ENCODE results near the gene SORBS1. TPM values are rescaled to one million over a fixed set of nuclear protein-coding genes. Genes with fewer than 3 reads are reported as not detected.

SORBS1 gene
- total RNA-seq, 1 donor from 2014 or later, result 30.7 TPM

DNA sequence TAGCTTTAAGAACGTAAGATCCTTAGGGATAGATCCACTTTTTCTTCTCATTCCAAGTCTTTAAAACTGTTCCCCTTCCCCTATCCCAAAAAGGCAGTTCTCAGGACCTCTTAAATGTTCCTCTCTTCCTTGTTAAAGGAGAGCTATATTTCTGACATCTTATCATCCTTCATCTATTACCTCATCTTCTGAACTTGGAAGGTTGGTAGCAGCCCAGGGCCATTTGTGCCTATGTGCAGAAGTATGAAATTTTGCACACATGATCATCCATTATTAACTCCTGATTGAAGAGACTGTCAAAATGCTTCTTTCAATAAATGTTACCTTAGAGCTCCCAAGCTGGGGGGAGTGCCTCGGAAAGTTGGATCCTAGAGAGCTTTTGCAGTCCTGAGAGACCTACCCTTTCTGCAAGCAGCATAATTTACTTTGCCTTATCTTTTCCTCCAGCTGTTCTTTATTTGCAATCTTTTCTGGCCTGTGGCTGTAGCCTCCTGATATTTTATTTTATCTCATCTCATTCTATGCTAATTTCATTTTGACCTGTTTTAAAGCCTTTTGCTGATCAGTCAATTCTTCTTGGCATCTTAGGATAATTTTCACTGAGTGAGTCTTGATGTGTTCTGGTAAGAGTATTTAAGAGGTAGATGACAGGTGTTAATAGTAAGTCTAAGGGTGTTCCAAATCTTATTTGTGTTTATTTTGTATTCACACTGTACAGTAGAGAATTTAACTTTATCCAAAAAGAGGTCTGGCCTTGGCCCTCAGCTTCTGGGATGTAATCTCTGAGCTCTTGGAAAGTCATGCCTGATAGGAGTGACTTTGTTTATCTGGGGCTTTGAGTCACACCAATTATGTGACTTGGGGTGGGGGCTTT lies 135.3 kb downstream of the SORBS1 start:
- Mint-ChIP-seq H3K4me1 (ENCODE audit: low read depth) (peaks cover 12% of the 10 kb centered on the region), H3K4me3 (ENCODE audit: low read depth) (no peak overlapping the region), H3K36me3 (ENCODE audit: insufficient read depth) (peaks cover 5% of the 10 kb centered on the region), H3K9me3 (ENCODE audit: low read depth) (no peaks in the 10 kb centered on the region), H3K27me3 (no peaks in the 10 kb centered on the region), H3K27ac (peak overlapping the region; percentile 46)
- TF ChIP-seq, protein P1, sequence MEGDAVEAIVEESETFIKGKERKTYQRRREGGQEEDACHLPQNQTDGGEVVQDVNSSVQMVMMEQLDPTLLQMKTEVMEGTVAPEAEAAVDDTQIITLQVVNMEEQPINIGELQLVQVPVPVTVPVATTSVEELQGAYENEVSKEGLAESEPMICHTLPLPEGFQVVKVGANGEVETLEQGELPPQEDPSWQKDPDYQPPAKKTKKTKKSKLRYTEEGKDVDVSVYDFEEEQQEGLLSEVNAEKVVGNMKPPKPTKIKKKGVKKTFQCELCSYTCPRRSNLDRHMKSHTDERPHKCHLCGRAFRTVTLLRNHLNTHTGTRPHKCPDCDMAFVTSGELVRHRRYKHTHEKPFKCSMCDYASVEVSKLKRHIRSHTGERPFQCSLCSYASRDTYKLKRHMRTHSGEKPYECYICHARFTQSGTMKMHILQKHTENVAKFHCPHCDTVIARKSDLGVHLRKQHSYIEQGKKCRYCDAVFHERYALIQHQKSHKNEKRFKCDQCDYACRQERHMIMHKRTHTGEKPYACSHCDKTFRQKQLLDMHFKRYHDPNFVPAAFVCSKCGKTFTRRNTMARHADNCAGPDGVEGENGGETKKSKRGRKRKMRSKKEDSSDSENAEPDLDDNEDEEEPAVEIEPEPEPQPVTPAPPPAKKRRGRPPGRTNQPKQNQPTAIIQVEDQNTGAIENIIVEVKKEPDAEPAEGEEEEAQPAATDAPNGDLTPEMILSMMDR (IDR thresholded peaks at IDR 0.05; ENCODE audit: unreplicated experiment), result no peak
- DNase-seq (ENCODE audit: low spot score, unreplicated experiment), result no peak

DNA sequence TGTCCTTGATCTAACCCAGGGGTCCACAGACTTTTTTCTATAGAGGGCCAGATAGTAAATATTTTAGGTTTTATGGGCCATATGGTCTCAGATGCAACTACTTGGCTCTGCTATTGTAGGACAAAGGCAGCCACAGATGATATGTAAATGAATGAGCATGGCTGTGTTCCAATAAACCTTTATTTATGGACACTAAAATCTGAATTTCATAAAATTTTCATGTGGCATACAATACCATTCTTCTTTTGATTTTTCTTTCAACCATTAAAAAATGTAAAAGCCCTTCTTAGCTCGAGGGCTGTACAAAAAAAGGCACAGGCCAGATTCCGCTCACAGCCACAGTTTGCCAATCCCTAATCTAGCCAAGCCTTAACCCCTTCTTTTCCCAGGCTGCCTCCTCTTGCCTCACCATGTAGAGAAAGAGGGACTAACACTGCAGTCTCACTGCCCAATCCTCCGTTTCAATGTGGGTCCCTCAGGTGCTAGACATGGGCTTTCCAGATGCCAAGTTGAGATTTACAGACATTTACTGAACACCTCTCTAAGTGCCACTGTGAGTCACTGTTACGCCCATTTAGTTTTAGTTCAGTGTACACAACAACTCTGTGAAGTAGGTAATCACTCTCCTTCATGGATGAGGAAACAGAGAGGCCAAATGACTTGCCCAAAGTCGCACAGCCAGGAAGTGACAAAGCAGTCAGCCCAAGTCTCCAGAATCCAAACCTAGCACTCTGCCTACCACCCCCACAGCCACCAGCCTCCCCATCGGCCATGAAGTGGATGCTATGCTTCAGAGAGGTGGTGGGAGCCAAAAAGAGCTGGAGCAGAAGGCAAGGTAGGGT lies 137.8 kb downstream of the SORBS1 start:
- no peak overlapping the region for H3K27ac Mint-ChIP-seq

DNA sequence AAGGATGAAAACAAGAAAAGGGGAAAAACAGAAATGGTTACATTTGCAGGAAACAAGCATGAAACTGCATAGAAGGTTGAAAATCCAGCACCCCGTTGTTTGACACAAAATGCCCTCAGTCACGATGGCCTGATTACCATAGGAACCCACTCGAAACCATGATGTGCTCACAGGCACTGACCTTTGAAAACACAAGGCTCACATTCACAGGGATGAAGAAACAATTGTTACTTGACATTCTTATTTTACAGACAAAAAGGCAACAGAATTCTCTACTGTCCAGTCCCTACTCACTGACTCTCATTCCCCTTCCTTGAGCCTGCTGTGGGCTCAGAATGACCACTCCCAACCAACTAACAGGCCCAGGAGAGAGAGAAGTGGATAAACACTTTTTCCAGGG lies 138.9 kb downstream of the SORBS1 start:
- H3K27me3 Mint-ChIP-seq, result no peaks in the 10 kb centered on the region
- TF ChIP-seq, protein P1 (IDR thresholded peaks at IDR 0.05; ENCODE audit: unreplicated experiment), result no peak
- no peak overlapping the region for H3K4me3 Mint-ChIP-seq (ENCODE audit: low read depth)
- peaks cover 12% of the 10 kb centered on the region for H3K4me1 Mint-ChIP-seq (ENCODE audit: low read depth)
- DNase-seq (ENCODE audit: low spot score, unreplicated experiment), result no peak
- H3K27ac Mint-ChIP-seq, result no peak overlapping the region
- peaks cover 2% of the 10 kb centered on the region for H3K36me3 Mint-ChIP-seq (ENCODE audit: insufficient read depth)
- H3K9me3 Mint-ChIP-seq (ENCODE audit: low read depth), result no peaks in the 10 kb centered on the region

More for the DNA sequence above, 137.8 kb downstream of the SORBS1 start:
- H3K27me3 Mint-ChIP-seq, result no peaks in the 10 kb centered on the region
- peaks cover 12% of the 10 kb centered on the region for H3K4me1 Mint-ChIP-seq (ENCODE audit: low read depth)
- H3K4me3 Mint-ChIP-seq (ENCODE audit: low read depth), result no peak overlapping the region
- no peak for DNase-seq (ENCODE audit: low spot score, unreplicated experiment)
- no peaks in the 10 kb centered on the region for H3K9me3 Mint-ChIP-seq (ENCODE audit: low read depth)
- peaks cover 3% of the 10 kb centered on the region for H3K36me3 Mint-ChIP-seq (ENCODE audit: insufficient read depth)
- TF ChIP-seq, protein P1 (IDR thresholded peaks at IDR 0.05; ENCODE audit: unreplicated experiment), result no peak

DNA sequence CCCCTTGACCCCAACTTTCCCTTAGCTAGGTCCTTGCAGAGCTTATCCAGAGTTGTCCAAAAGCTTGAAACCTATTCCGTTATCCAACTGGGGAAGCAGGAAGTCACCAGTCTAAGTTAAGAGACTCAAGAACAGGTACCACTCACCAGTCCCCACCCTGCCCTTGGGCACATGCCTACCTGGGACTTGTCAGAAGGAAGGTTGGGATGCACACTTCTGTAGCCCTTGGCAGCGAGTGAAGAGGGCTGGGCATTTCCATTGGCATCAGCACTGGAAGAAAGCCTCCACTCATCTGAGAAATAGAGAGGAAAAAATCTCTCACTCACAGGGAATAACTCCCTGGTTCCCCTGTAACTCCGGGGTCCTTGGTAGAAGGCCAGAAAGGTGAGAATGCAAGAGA lies 139.4 kb downstream of the SORBS1 start:
- Mint-ChIP-seq H3K27ac (no peak overlapping the region), H3K4me1 (ENCODE audit: low read depth) (peaks cover 11% of the 10 kb centered on the region), H3K9me3 (ENCODE audit: low read depth) (no peaks in the 10 kb centered on the region), H3K36me3 (ENCODE audit: insufficient read depth) (no peaks in the 10 kb centered on the region), H3K27me3 (no peaks in the 10 kb centered on the region), H3K4me3 (ENCODE audit: low read depth) (no peak overlapping the region)
- TF ChIP-seq, protein P1 (IDR thresholded peaks at IDR 0.05; ENCODE audit: unreplicated experiment), result no peak
- no peak for DNase-seq (ENCODE audit: low spot score, unreplicated experiment)

DNA sequence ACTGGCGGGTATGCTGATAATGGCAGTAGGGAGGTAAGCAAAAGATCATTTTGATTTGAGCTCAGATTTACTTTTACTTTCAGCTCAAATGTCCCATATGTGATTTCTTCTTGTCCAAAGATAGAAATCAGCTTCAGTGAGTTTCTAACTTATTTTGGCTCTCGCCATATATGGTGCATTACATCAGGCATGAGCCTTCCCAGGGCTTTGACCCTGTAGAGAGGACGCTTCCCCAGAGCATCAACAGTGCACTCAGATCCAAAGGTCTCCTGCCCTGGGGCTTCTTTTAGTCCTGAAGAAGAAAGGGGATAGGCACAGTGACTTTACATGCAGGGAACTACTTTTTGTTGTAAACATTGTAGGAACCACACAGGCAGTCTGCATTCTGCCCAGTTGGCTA lies 141.8 kb downstream of the SORBS1 start:
- Mint-ChIP-seq H3K27ac (no peak overlapping the region), H3K36me3 (ENCODE audit: insufficient read depth) (peaks cover 3% of the 10 kb centered on the region), H3K9me3 (ENCODE audit: low read depth) (no peaks in the 10 kb centered on the region), H3K4me1 (ENCODE audit: low read depth) (peaks cover 2% of the 10 kb centered on the region), H3K4me3 (ENCODE audit: low read depth) (no peak overlapping the region), H3K27me3 (peaks cover 2% of the 10 kb centered on the region)
- TF ChIP-seq, protein P1 (IDR thresholded peaks at IDR 0.05; ENCODE audit: unreplicated experiment), result no peak
- no peak for DNase-seq (ENCODE audit: low spot score, unreplicated experiment)

Measured in progenitor cell of endocrine pancreas (in vitro differentiated cells).